T-helper 1 cell (primary cell): ENCODE data around the gene PIGX.

Experiments used
- DNase-seq, 5 donors: peaks; one replicate each; pipeline ENCODE4 v3.0.0-alpha.2; 2012 to 2020
- total RNA-seq, 4 donors: gene quantifications; one replicate each; lab custom pipeline; 2026; lab: John Stamatoyannopoulos, UW

The PIGX gene
- 15.8 to 18.4 (median 16.4) reads per million in 4 donors for total RNA-seq

GRCh38 chr3:196711838-196712513 lies at the start of gene PIGX, which contains the start of gene CEP19:
Gene PIGX (plus strand): TSS chr3:196712377.
Gene CEP19 (minus strand): TSS chr3:196712250. CDS start chr3:196708657, 3,593 bp downstream.
- DNase-seq: peak; percentile 84 to 92 (median 88)

DNA sequence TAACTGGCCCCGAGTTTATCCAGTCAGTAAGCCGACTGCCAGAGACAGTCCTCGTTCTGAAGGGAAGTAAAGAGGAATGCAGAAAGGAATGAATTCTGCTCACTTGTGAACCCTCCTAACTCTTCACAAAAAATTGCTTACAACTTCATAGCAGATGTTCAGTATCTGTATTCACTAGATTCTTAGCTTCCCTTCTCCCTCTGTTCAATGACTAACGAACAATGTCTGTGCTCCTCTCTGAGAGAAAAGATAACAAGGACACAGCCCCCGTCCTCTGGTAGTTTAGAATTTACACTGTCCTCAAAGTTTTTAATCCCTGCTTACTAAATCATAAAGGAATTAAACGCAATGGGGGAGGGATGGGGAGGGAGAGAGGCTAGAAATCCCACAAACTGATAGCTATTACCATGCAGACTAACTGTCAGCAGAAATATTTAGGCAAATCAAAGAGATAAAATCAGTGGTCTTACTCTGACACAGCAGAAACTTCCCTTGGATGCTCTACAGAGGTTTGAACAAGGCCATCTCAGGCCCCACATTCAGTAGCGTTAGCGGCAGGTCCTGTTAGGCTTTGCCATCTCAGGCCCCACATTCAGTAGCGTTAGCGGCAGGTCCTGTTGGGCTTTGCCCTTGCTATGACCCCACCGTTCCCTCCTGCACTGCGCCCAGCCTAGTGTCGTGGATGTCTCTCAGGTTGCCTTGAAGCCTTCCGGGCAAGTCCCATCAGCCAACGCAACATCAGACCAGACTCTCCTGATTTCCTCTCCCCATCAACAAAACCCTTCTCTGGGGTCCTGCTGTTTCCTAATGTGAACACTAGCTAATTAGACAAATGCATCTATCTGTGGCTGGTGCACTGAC lies 49.2 kb upstream of the PIGX start:
- DNase-seq: no peak

GRCh38 chr3:196666001-196666867 lies 45.9 kb upstream of the PIGX start:
- no peak for DNase-seq

DNA sequence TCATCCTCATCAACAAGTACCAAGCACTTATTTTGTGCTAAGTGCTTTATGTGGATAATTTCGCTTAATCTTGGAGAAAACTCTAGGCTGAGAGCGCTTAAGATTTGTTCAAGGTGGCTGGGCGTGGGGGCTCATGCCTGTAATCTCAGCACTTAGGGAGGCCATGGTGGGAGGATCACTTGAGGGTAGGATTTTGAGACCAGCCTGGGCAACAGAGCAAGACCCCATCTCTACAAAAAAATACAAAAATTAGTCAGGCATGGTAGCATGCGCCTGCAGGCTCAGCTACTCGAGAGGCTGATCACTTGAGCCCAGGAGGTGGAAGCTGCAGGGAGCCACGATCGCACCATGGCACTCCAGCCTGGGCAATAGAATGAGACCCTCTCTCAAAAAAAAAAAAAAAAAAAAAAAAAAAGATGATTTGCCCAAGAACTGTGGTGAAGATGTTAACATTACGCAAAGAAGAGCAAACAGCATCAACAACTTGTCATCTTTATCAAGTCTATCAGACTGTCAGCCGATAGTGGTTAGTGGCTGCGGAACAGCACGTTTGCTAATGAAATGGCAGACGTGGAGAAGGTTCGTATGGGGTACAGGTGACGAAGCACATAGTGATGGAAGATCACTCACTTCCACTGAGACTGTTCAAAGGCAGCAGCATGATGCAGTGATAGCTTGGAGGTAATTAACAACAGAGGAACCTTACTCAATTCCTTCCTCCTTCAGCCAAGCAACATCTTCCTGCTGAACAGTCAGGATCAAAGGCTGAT lies 44.9 kb upstream of the PIGX start:
- no peak for DNase-seq

- DNase-seq: peak in 1 of 5 donors; percentile 45
These were observed 41.8 kb upstream of the PIGX start for GRCh38 chr3:196670339-196670738.

DNA sequence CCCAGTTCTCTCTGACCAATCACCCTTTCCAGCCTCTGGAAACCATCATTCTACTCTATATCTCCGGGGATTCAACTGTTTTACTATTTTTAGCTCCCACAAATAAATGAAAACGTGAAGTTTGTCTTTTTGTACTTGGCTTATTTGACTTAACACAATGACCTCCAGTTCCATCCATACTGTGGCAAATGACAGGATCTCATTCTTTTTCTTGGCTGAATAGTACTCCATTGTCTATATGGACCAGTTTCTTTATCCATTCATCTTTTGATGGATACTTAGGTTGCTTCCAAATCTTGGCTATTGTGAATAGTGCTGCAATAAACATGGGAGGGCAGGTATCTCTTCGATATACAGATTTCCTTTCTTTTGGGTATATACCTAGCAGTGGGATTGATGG lies 38.5 kb upstream of the PIGX start:
- no peak for DNase-seq

DNA sequence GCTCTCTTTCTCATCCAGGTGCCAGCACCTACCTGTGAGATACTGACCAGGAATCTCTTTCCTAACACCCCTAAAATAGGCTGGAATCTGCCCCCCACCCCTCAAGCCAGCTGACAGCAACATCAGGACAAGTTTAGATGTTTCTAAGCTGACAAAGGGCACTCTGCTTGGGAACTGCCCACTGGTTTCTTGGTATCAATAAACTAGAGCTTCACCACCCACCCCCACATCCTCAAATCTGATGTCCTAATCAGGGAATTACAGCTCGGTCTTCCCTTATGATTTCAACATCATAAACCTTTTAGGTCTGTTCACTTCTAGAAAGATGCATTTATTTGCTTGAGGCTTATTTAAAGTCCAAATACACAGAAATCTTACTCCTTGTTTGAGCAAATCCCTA lies 34.8 kb upstream of the PIGX start:
- DNase-seq: no peak

- DNase-seq: no peak
These were observed 34.2 kb upstream of the PIGX start for GRCh38 chr3:196677931-196678330.

GRCh38 chr3:196684548-196685407 lies 27.4 kb upstream of the PIGX start:
- DNase-seq: peak in 4 of 5 donors; percentile 31 to 68 (median 52)

DNA sequence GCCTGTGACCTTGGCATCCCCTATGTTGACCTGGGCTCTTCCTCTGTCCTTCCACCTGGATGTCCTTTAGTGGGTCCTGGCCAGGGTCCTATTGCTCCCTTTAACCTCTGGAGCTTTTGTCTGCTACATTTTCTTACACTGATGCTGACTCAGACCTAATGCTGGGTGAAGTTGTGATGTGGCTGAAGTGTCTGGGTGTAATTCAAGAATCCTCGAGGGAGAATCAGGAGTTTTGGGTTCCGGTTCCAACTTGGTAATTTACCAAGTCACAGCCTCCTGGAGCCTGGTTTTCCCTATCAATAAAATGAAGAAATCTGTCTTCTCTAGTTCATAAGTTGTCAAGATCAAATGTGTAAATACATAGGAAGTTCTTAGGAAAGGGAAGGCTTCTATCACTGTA lies 25.7 kb upstream of the PIGX start:
- no peak for DNase-seq

DNA sequence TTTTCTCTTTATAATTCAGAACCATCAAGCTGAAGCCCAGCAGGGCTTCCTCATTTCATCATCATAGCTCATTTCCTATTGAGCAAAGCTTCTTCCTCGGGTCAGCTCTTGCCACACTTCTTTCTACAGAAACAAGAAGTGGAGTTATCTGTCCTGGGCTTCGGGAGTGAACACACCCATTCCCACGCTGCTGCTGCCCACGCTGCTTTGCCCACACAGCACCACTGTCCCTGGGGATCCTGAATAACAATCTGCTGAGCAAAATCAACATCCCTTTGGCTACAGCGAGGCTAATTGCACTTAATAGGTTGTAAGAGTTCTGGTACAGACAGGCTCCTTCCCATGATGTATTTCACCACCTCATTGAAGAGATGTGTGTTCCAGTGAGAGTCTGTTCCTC lies 23.8 kb upstream of the PIGX start:
- no peak for DNase-seq

DNA sequence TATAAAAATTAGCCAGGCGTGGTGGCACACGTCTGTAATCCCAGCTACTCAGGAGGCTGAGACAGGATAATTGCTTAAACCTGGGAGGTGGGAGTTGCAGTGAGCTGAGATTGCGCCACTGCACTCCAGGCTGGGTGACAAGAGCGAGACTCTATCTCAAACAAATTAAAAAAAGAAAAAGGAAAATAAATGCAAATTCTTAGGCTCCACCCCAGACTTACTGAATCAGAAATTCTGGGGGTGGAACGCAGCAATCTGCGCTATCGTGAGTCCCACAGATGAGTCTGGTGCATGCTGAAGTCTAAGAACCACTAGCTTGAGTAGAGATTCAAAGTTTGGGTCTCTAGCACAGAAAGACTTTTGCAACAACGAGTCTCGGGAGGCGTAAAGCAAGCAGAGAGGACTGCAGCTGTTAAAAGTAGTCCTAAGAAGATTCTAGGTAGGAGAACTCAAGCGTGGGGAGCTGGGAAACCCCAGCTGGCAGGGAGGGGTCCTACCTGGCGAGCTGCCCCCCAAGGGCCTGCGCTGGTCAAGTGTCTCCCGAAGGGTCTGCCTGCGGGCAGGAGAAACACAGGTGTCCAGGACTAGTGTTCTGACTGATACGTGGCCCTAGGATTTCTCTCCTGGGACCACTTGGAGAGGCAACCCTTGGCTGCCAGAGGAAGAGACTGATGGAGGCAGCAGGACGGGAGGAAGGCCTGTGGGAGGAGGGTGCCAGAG lies 22.1 kb upstream of the PIGX start:
- no peak for DNase-seq

- no peak for DNase-seq
These were observed 20.8 kb upstream of the PIGX start for GRCh38 chr3:196691386-196691785.

GRCh38 chr3:196694202-196694638 lies 18.0 kb upstream of the PIGX start:
- DNase-seq: peak in 2 of 5 donors; percentile 5 to 31

DNA sequence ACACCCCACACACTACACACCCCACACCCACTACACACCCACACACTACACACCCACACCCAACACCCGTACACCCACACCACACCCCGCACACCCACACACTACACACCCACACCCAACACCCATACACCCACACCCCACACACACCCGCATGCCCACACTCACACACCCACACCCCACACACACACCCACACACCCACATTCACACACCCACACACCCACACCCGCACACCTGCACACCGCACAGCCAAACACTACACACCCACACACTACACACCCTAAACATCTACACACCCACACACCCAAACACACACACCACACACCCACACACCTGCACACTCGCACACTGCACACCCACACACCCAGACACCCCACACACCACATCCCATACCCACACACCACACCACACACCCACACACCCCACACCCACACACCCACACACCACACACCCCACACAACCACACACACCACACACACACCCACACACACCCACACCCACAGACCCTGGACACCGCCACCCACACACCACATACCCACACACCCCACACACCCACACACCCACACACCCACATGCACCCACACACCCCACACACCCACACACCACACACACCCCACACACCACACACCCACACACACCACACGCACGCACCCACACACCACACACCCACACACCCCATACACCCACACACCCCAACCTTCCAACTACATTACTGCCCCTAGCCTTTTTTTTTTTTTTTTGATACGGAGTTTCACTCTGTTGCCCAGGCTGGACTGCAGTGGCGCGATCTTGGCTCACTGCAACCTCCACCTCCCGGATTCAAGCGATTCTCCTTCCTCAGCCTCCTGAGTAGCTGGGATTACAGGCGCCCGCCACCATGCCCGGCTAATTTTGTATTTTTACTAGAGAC lies 17.0 kb upstream of the PIGX start:
- DNase-seq: no peak

- no peak for DNase-seq
These were observed 16.3 kb upstream of the PIGX start for GRCh38 chr3:196695849-196696226.

- DNase-seq: no peak
These were observed 14.9 kb upstream of the PIGX start for GRCh38 chr3:196697270-196697669.

- no peak for DNase-seq
These were observed 12.4 kb upstream of the PIGX start for GRCh38 chr3:196699749-196700148.

DNA sequence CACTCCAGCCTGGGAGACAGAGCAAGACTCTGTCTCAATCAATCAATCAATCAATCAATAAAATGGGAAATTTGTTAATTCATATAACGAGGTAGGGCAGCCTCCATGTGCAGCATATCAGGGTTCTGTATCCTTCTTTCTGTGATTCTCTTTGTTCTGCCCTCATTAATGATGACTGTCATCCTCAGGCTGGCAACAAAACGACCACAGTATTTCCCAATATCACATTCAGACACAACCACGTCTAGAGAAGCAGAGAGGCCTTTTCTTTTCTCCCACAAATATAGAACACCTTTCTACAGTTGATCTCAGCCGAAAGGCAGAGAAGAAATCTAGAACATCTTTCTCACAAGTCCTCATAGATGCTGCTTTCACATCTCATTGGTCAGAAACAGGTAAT lies 11.4 kb upstream of the PIGX start:
- no peak for DNase-seq
